ENCODE data around the gene PPIF. TPM values are rescaled to one million over a fixed set of nuclear protein-coding genes. Genes with fewer than 3 reads are reported as not detected.

The PPIF gene
- total RNA-seq, 1 experiment from 2014 or later, result 80.9 TPM

GRCh38 chr10:79299397-79300241, 47.6 kb upstream of the PPIF start (continued):
- no peak for TF ChIP-seq TP53 (CRISPR knock-in tag; IDR thresholded peaks at IDR 0.05)
- TF ChIP-seq NFE2L1 (CRISPR knock-in tag; IDR thresholded peaks at IDR 0.05), result no peak
- no peak for TF ChIP-seq RORB (CRISPR knock-in tag; IDR thresholded peaks at IDR 0.05)

- Mint-ChIP-seq H3K36me3 (peaks cover 40% of the 10 kb centered on the region), H3K4me1 (no peaks in the 10 kb centered on the region), H3K27me3 (ENCODE audit: low read depth) (no peaks in the 10 kb centered on the region), H3K27ac (no peak overlapping the region), H3K9me3 (no peaks in the 10 kb centered on the region), H3K4me3 (no peak overlapping the region)
- ChIA-PET POLR2A (no interaction called here), CTCF (no interaction called here)
- DNase-seq (ENCODE audit: low spot score), result no peak
- TF ChIP-seq GRHL2 (CRISPR knock-in tag; IDR thresholded peaks at IDR 0.05; ENCODE audit: insufficient replicate concordance, severe bottlenecking) (no peak), CTCF (IDR thresholded peaks at IDR 0.05) (no peak), MXD4 (CRISPR knock-in tag; IDR thresholded peaks at IDR 0.05; ENCODE audit: borderline replicate concordance) (no peak), ZNF423 (CRISPR knock-in tag; IDR thresholded peaks at IDR 0.05) (no peak), ZNF121 (CRISPR knock-in tag; IDR thresholded peaks at IDR 0.05) (no peak), NFYB (CRISPR knock-in tag; conservative IDR thresholded peaks at IDR 0.05; ENCODE audit: low read depth) (no peak), ZNF219 (CRISPR knock-in tag; IDR thresholded peaks at IDR 0.05; ENCODE audit: borderline replicate concordance) (no peak)
- no peak for ATAC-seq
Observed at GRCh38 chr10:79300711-79301110, 46.6 kb upstream of the PPIF start.

- no peaks in the 10 kb centered on the region for H3K4me1 Mint-ChIP-seq
- H3K36me3 Mint-ChIP-seq, result peaks cover 35% of the 10 kb centered on the region
- CTCF ChIA-PET, result interaction anchor here (1.0 kb wide), 1 partner anchor 9 kb away, joined by 3 read pairs; no protein-coding TSS in a partner anchor
- H3K9me3 Mint-ChIP-seq, result no peaks in the 10 kb centered on the region
- no peak for ATAC-seq
- TF ChIP-seq ZBTB43 (CRISPR knock-in tag; IDR thresholded peaks at IDR 0.05), result no peak
- no peak for DNase-seq (ENCODE audit: low spot score)
- no peak overlapping the region for H3K4me3 Mint-ChIP-seq
- no peaks in the 10 kb centered on the region for H3K27me3 Mint-ChIP-seq (ENCODE audit: low read depth)
- no peak overlapping the region for H3K27ac Mint-ChIP-seq
- POLR2A ChIA-PET, result no interaction called here
Observed at GRCh38 chr10:79301754-79302530, 45.3 kb upstream of the PPIF start.

- POLR2A ChIA-PET, result no interaction called here
Observed at GRCh38 chr10:79303631-79304478, 43.4 kb upstream of the PPIF start.

More at GRCh38 chr10:79303631-79304478, 43.4 kb upstream of the PPIF start:
- no peaks in the 10 kb centered on the region for H3K9me3 Mint-ChIP-seq
- CTCF ChIA-PET, result no interaction called here
- H3K27ac Mint-ChIP-seq, result no peak overlapping the region
- H3K4me1 Mint-ChIP-seq, result no peaks in the 10 kb centered on the region
- ATAC-seq, result no peak
- DNase-seq (ENCODE audit: low spot score), result no peak
- peaks cover 42% of the 10 kb centered on the region for H3K36me3 Mint-ChIP-seq
- H3K4me3 Mint-ChIP-seq, result no peak overlapping the region
- TF ChIP-seq ESRRA (CRISPR knock-in tag; IDR thresholded peaks at IDR 0.05; ENCODE audit: borderline replicate concordance), result no peak
- no peak for TF ChIP-seq JUN (CRISPR knock-in tag; IDR thresholded peaks at IDR 0.05)
- TF ChIP-seq MXD4 (CRISPR knock-in tag; IDR thresholded peaks at IDR 0.05; ENCODE audit: borderline replicate concordance), result no peak
- TF ChIP-seq ETV6 (CRISPR knock-in tag; IDR thresholded peaks at IDR 0.05), result no peak
- H3K27me3 Mint-ChIP-seq (ENCODE audit: low read depth), result no peaks in the 10 kb centered on the region

All from WTC11 (cell line).